SK-MEL-5 (cell line): Measurements from ENCODE around the gene ZNF580. TPM values are rescaled to one million over a fixed set of nuclear protein-coding genes. Genes with fewer than 3 reads are reported as not detected.

ENCODE experiments used
- DNase-seq: peaks from one replicate; pipeline ENCODE4 v3.0.0-alpha.2; 2016; ENCODE audit warnings: low read depth, low spot score
- in situ Hi-C: cut with HindIII; loops from 2 replicates; pipeline ENCODE4 v1.10.0; 2016; ENCODE audit warnings: low sequenced_read_pairs, high pct_unique_total_duplicates, low pct_unique_long_range_greater_than_20kb
- total RNA-seq: library from RNA; depleted of rRNA; stranded (reverse); fragments of >200 nt; shearing (Covaris generic); gene quantifications from 2 replicates; pipeline ENCODE4 v1.2.3, GENCODE V29; 2014

The ZNF580 gene
- total RNA-seq, 1 experiment from 2014 or later: 4.0 TPM

GRCh38 chr19:55667006-55667381 is 26.2 kb downstream of the ZNF580 start:
- in situ Hi-C loops: no loop called here
- no peak for DNase-seq

GRCh38 chr19:55667511-55667910 is 26.7 kb downstream of the ZNF580 start:
- DNase-seq: no peak
- in situ Hi-C loops: no loop called here

GRCh38 chr19:55667958-55668357 is 27.2 kb downstream of the ZNF580 start:
- no peak for DNase-seq
- in situ Hi-C loops: no loop called here

- DNase-seq: no peak
- in situ Hi-C loops: no loop called here
Measured at GRCh38 chr19:55668603-55669348, 28.0 kb downstream of the ZNF580 start.

GRCh38 chr19:55669418-55670279 is 28.8 kb downstream of the ZNF580 start:
- in situ Hi-C loops: no loop called here
- DNase-seq: no peak

- in situ Hi-C loops: no loop called here
- no peak for DNase-seq
Measured at GRCh38 chr19:55670280-55671053, 29.7 kb downstream of the ZNF580 start.

- in situ Hi-C loops: no loop called here
- DNase-seq: no peak
Measured at GRCh38 chr19:55671054-55671378, 30.2 kb downstream of the ZNF580 start.

- DNase-seq: no peak
- in situ Hi-C loops: no loop called here
Measured at GRCh38 chr19:55672418-55672817, 31.6 kb downstream of the ZNF580 start.

GRCh38 chr19:55673465-55673864 is 32.7 kb downstream of the ZNF580 start:
- no peak for DNase-seq
- in situ Hi-C loops: no loop called here

- no peak for DNase-seq
- in situ Hi-C loops: no loop called here
Measured at GRCh38 chr19:55673889-55674288, 33.1 kb downstream of the ZNF580 start.

- in situ Hi-C loops: no loop called here
Measured at GRCh38 chr19:55674459-55674840, 33.6 kb downstream of the ZNF580 start.

GRCh38 chr19:55674841-55675660 is 34.2 kb downstream of the ZNF580 start, which contains the start of gene EPN1:
TSS of gene EPN1 (plus strand) at chr19:55675226. CDS start at chr19:55678628, 3,402 bp downstream.
- DNase-seq: peak; percentile 95
- in situ Hi-C loops: no loop called here

More at GRCh38 chr19:55674459-55674840, 33.6 kb downstream of the ZNF580 start:
- no peak for DNase-seq

GRCh38 chr19:55675661-55676354 is 35.0 kb downstream of the ZNF580 start:
- in situ Hi-C loops: no loop called here

GRCh38 chr19:55676383-55676782 is 35.6 kb downstream of the ZNF580 start:
- in situ Hi-C loops: no loop called here
- no peak for DNase-seq

More at GRCh38 chr19:55675661-55676354, 35.0 kb downstream of the ZNF580 start:
- DNase-seq: no peak

- in situ Hi-C loops: no loop called here
- DNase-seq: no peak
Measured at GRCh38 chr19:55676889-55677505, 36.2 kb downstream of the ZNF580 start.

- no peak for DNase-seq
- in situ Hi-C loops: no loop called here
Measured at GRCh38 chr19:55677572-55678028, 36.8 kb downstream of the ZNF580 start.
